HUES6 (cell line): ENCODE measurements around the gene EHMT1.
"Not testable (repeated sequence)": the region's sequence is repeated elsewhere in the genome, so short reads cannot be mapped to it uniquely, and the experiment has no call there.

Source experiments
- H3K27ac ChIP-seq: 2 replicates; pipeline ENCODE4 v1.7.0; 2013; ENCODE audit warnings: low read depth, mild to moderate bottlenecking, low read length, inconsistent platforms
- H3K27me3 ChIP-seq: 2 replicates; pipeline ENCODE4 v1.6.1; 2013; ENCODE audit warnings: low read length; ENCODE audit not compliant: control insufficient read depth, insufficient read depth
- H3K36me3 ChIP-seq: 2 replicates; pipeline ENCODE4 v1.6.1; 2013; ENCODE audit warnings: low read length; ENCODE audit not compliant: control insufficient read depth, insufficient read depth
- H3K4me1 ChIP-seq: 2 replicates; pipeline ENCODE4 v1.6.1; 2013; ENCODE audit warnings: low read length; ENCODE audit not compliant: control insufficient read depth, insufficient read depth
- H3K4me3 ChIP-seq: 2 replicates; pipeline ENCODE4 v1.5.1; 2013; ENCODE audit warnings: low read depth, low read length
- H3K9ac ChIP-seq: one replicate; pipeline ENCODE4 v1.6.1; 2013; ENCODE audit warnings: mild to moderate bottlenecking, low read length
- H3K9me3 ChIP-seq: 2 replicates; pipeline ENCODE4 v1.6.1; 2013; ENCODE audit warnings: low read depth, low read length; ENCODE audit not compliant: control insufficient read depth, insufficient read depth

The EHMT1 gene

DNA sequence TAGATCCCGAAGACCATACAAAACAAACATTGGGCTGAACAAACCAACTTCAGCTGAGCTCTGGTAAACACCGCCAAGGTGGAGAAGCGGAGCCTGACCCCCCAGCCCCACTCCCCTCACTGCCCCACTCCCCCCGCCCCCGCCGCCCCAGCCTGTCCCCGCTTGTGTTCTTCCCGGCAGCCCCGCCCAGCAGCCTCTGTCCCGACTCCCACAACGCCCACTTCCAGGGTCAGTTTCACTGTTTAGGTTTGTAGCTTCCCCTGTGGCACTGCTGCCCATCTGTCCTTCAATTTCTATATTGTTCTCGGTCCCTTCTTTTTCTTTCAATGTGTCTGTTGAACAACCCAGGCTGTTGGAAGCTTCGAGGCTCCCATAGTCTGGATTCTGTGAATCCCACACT is 146.7 kb downstream of the EHMT1 start:
- H3K4me3 ChIP-seq: no peak overlapping the region
- H3K36me3 ChIP-seq: peaks cover 74% of the 10 kb centered on the region
- H3K9ac ChIP-seq: no peak overlapping the region
- H3K27me3 ChIP-seq: no peaks in the 10 kb centered on the region
- peaks cover 2% of the 10 kb centered on the region; the same call in 1 of the 2 replicates for H3K9me3 ChIP-seq
- H3K27ac ChIP-seq: no peak overlapping the region
- no peaks in the 10 kb centered on the region for H3K4me1 ChIP-seq

DNA sequence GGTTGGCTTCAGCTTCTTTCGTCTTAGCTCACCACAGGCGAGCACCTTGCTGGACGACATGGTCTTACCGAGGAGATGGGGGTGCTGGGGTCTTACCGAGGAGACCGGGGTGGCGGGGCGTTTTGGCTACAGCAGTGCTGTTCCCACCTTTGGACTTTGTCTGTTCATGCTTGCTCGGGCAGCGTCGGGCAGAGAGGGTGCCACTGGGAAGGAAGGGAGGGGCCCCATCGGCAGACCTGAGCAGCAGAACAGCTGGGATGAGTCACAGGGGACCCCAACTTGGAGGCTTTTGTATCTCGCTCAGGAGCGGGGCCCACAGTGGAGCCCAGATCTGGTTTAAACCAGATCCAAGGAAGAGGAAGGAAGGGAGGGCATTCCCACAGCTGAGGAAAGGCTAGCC is 152.8 kb downstream of the EHMT1 start:
- no peak overlapping the region for H3K27ac ChIP-seq
- H3K4me1 ChIP-seq: no peaks in the 10 kb centered on the region
- H3K9me3 ChIP-seq: peaks cover 2% of the 10 kb centered on the region; the same call in 1 of the 2 replicates
- no peaks in the 10 kb centered on the region for H3K27me3 ChIP-seq
- H3K36me3 ChIP-seq: peaks cover 62% of the 10 kb centered on the region
- H3K4me3 ChIP-seq: no peak overlapping the region
- no peak overlapping the region for H3K9ac ChIP-seq

DNA sequence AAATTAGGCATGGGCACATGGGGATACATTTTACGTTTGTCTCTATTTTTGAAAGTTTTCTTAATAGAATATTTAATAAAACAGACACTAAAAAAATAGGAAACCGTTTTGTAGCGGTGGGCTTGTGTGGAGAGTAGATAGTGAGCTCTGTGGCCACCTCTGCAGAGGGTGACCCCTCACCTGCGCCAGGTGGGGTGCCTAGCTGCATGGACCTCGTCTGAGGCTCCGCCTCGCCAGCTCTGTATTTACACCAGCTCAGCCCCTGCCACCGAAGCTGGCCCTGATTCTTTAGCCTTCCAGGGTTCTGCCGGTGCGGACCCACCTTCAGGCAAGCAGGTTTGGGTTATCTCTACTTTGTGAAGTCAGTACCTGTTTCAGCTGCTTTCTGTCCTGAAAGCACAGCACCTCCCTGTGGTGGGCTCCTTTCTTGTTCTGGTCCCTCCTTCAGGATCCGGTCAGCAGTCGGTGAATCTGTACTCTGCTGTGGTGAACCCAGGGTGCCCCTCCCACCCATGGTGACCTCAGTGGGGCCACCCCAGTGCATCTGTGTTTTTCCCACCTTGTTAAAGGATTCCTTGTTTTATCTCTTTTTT is 153.6 kb downstream of the EHMT1 start:
- Histone ChIP-seq H3K27ac (no peak overlapping the region), H3K9me3 (peaks cover 2% of the 10 kb centered on the region; the same call in 1 of the 2 replicates), H3K27me3 (no peaks in the 10 kb centered on the region), H3K4me3 (no peak overlapping the region), H3K36me3 (peaks cover 62% of the 10 kb centered on the region), H3K4me1 (no peaks in the 10 kb centered on the region), H3K9ac (no peak overlapping the region)

DNA sequence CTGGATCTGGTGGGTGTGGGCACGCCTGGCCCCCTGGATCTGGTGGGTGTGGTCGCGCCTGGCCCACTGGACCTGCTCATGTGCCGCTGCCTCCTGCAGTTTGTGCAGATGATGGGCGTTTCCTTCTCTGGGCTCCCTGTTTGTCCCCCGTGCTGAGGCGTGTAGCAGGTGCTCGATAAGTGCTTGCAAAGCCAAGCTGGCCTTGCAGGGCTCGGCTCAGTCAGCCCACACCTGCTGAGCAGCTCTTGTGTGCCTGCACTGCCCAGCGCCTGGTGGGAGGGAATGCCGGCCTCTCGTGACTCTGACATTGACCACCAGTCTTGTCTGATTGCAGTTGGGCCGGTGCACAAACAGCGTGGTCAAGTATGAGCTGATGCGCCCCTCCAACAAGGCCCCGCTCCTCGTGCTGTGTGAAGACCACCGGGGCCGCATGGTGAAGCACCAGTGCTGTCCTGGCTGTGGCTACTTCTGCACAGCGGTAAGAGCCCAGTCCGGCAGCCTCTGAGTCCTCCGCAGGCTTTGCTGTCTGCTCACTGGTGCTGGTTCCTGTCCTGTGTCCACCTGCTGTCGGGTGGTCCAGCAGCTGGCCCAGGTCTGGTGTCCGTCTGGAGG is 156.1 kb downstream of the EHMT1 start:
- Histone ChIP-seq H3K27me3 (no peaks in the 10 kb centered on the region), H3K36me3 (peaks cover 73% of the 10 kb centered on the region), H3K9ac (no peak overlapping the region), H3K4me3 (no peak overlapping the region), H3K9me3 (peaks cover 2% of the 10 kb centered on the region; the same call in 1 of the 2 replicates), H3K4me1 (no peaks in the 10 kb centered on the region), H3K27ac (no peak overlapping the region)

DNA sequence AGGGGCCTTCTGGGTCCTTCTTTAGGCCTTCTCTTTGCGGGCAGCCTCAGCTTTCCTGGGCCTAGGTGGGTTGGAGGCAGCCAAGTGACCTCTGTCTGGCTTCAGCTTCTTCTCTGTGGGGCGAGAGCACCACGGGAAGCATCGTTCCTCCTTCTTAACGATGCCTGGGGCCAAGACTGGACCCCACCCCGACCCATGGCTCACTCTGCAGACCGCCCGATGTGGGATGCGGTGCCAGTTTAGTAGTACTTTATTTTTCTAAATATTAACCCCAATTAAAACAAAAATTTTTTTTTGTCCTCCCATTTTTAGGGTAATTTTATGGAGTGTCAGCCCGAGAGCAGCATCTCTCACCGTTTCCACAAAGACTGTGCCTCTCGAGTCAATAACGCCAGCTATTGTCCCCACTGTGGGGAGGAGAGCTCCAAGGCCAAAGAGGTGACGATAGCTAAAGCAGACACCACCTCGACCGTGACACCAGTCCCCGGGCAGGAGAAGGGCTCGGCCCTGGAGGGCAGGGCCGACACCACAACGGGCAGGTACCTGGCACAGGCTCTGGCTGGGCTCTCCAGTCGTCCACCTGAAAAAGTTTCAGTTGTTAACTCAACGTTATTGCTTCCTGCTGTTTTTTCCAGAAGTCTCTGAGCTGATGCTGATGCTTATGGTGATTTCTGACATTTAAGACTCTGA is 157.6 kb downstream of the EHMT1 start:
- Histone ChIP-seq H3K4me3 (no peak overlapping the region), H3K9ac (no peak overlapping the region), H3K36me3 (peaks cover 74% of the 10 kb centered on the region), H3K4me1 (no peaks in the 10 kb centered on the region), H3K27ac (no peak overlapping the region), H3K9me3 (no peaks in the 10 kb centered on the region), H3K27me3 (no peaks in the 10 kb centered on the region)

DNA sequence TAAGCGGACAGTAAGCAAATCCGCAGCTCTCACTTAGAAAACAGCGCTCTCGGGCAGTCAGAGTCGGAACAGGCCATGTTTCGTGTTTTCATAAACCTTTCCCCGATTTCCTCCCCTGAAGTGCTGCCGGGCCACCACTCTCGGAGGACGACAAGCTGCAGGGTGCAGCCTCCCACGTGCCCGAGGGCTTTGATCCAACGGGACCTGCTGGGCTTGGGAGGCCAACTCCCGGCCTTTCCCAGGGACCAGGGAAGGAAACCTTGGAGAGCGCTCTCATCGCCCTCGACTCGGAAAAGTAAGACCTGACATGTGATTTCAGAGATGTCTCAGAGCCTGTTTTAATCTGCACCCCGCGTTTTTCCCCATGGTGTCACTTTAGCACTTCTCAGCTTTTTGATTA is 159.0 kb downstream of the EHMT1 start:
- no peak overlapping the region for H3K4me3 ChIP-seq
- no peak overlapping the region for H3K9ac ChIP-seq
- no peaks in the 10 kb centered on the region for H3K4me1 ChIP-seq
- peaks cover 87% of the 10 kb centered on the region for H3K36me3 ChIP-seq
- H3K27me3 ChIP-seq: no peaks in the 10 kb centered on the region
- no peak overlapping the region for H3K27ac ChIP-seq
- H3K9me3 ChIP-seq: no peaks in the 10 kb centered on the region

DNA sequence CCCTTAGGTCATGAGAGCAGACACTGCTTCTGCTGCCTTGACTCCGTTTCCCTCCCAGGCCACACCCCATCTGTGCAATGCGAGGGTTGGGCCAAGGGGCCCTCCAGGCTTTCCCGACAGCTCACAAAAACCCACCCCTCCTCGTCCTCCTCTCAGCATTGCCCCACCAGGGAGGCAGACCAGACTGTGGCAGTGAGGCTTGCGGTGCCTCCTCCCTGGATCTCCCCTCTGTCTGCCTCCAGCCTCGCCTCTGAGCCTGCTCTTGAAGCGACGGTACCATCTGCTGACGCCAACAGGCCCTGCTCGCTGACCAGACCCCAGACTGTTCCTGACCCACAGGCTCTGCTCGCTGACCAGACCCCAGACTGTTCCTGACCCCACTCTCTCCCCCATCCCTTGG is 159.5 kb downstream of the EHMT1 start:
- H3K27ac ChIP-seq: no peak overlapping the region
- H3K36me3 ChIP-seq: peaks cover 92% of the 10 kb centered on the region
- H3K9me3 ChIP-seq: no peaks in the 10 kb centered on the region
- no peaks in the 10 kb centered on the region for H3K27me3 ChIP-seq
- H3K9ac ChIP-seq: no peak overlapping the region
- no peak overlapping the region for H3K4me3 ChIP-seq
- H3K4me1 ChIP-seq: no peaks in the 10 kb centered on the region

DNA sequence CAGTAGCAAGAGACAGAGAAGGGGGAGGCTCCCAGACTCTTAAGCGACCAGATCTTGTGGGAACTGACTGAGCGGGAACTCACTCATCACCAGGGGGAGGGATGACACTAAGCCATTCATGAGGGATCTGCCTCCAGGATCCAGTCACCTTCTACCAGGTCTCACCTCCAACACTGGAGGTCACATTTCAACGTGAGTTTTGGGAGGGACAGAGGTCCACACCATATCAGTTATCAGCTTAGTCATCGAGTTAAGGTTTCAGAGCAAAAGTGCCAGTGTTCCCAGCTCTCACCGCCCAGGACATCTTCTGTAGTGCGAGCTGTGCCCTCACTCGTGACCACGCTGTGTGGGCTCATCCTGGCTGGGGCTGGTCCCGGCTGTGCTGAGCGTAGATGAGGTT is 160.1 kb downstream of the EHMT1 start:
- no peak overlapping the region for H3K4me3 ChIP-seq
- H3K9me3 ChIP-seq: no peaks in the 10 kb centered on the region
- H3K36me3 ChIP-seq: peaks cover 94% of the 10 kb centered on the region
- no peak overlapping the region for H3K9ac ChIP-seq
- no peak overlapping the region for H3K27ac ChIP-seq
- H3K4me1 ChIP-seq: no peaks in the 10 kb centered on the region
- H3K27me3 ChIP-seq: no peaks in the 10 kb centered on the region

DNA sequence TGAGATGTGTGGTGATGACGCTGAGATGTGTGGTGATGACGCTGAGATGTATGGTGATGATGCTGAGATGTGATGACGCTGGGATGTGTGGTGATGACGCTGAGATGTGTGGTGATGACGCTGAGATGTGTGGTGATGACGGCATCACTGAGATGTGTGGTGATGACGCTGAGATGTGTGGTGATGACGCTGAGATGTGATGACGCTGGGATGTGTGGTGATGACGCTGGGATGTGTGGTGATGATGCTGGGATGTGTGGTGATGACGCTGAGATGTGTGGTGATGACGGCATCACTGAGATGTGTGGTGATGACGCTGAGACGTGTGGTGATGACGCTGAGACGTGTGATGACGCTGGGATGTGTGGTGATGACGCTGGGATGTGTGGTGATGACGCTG is 161.2 kb downstream of the EHMT1 start:
- not testable (repeated sequence) for H3K27ac ChIP-seq, H3K4me1 ChIP-seq, H3K9me3 ChIP-seq, H3K27me3 ChIP-seq, H3K4me3 ChIP-seq, H3K9ac ChIP-seq
- peaks cover 95% of the 10 kb centered on the region for H3K36me3 ChIP-seq

DNA sequence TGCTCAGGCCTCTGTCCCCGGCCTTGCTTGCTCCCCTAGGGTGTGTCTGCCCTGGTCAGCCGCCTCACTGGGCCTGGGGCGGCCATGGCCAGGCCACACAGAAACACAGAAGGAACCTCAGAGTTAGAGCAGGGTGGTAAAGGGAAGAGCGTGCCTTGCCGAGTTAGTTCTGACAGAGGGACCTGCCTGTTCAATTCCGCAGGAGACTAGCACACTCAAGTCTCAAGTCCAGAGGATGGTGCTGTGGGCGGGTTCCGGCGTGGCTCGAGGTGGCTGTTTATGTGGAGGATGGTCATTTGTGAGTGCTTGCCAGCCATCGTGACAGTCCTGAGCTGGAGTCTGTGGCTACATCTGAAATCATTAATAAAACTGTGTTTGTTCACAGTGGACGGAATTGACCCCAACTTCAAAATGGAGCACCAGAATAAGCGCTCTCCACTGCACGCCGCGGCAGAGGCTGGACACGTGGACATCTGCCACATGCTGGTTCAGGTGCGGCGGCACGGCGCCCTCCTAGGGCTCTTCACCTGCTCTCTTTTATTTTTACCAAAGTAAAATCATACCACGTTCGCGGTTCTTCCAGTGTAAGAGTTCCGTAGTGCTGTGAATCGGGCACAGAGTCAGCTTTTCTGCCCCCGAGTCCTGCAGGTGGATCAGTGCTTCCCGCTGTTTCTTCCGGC is 163.2 kb downstream of the EHMT1 start:
- H3K4me1 ChIP-seq: peaks cover 18% of the 10 kb centered on the region
- H3K36me3 ChIP-seq: peaks cover 81% of the 10 kb centered on the region
- H3K27me3 ChIP-seq: no peaks in the 10 kb centered on the region
- H3K4me3 ChIP-seq: no peak overlapping the region
- no peak overlapping the region for H3K9ac ChIP-seq
- no peaks in the 10 kb centered on the region for H3K9me3 ChIP-seq
- H3K27ac ChIP-seq: no peak overlapping the region

DNA sequence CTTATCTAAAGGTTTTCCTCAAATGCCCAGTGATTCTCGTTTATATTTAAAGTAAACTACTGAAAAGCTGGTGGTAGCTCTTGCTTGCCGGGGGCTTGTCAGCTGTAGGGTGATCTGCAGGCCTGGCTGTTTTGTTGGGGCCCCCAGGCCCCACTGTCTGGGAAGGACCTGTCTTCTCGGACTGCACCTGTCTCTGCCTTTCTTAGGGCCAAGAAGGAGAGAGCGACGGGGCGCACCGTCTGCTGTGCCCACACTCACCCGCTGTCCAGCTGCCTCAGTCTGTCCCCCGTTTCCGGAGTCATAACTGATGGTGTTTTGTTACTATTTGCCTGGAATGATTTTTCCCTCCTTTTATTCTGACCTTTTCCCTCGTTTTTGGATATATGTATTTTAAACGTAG is 164.7 kb downstream of the EHMT1 start:
- Histone ChIP-seq H3K27me3 (no peaks in the 10 kb centered on the region), H3K4me1 (peaks cover 18% of the 10 kb centered on the region), H3K9ac (no peak overlapping the region), H3K27ac (no peak overlapping the region), H3K9me3 (no peaks in the 10 kb centered on the region), H3K4me3 (no peak overlapping the region), H3K36me3 (peaks cover 75% of the 10 kb centered on the region)
